Thyroid gland (tissue), 4 donors: Measurements from ENCODE around the gene KLHL21. TPM values are rescaled to one million over a fixed set of nuclear protein-coding genes. Genes with fewer than 3 reads are reported as not detected.
A peak's percentile ranks its signal among the peaks of the same experiment; 100 is the strongest.

ENCODE experiments used
- DNase-seq, 2 donors: peaks; one replicate each; pipeline ENCODE4 v3.0.0-alpha.2; 2019
- H3K27ac ChIP-seq, 3 donors: fragments of 200-600 bp; sonication (generic); 1 replicate in 2 of 3; 2 replicates in 1 of 3; pipeline ENCODE4 v1.5.1; 2016 to 2019; ENCODE audit warnings: mild to moderate bottlenecking in 1 of 3, moderate library complexity in 1 of 3
- H3K27me3 ChIP-seq: fragments of 200-600 bp; sonication (generic); one replicate; pipeline ENCODE4 v1.5.1; 2019
- H3K36me3 ChIP-seq, 2 donors: fragments of 200-600 bp; sonication (generic); one replicate each; pipeline ENCODE4 v1.5.1; 2016 to 2019
- H3K4me1 ChIP-seq, 2 donors: fragments of 200-600 bp; sonication (generic); one replicate each; pipeline ENCODE4 v1.5.1; 2017 to 2019
- H3K4me3 ChIP-seq, 3 donors: fragments of 200-600 bp; sonication (generic); replicated peaks in 1 of 3; 1 replicate in 2 of 3; 2 replicates in 1 of 3; pipeline ENCODE4 v1.5.1; 2016; ENCODE audit warnings: mild to moderate bottlenecking in 1 of 3
- H3K9me3 ChIP-seq: fragments of 200-600 bp; sonication (generic); one replicate; pipeline ENCODE4 v1.5.1; 2017
- CTCF ChIP-seq, 6 experiments: fragments of 200-600 bp in 3 of 6; fragments of 450-650 bp in 3 of 6; sonication (generic) in 3 of 6; IDR thresholded peaks; one replicate each; pipeline ENCODE4 v1.5.1; 2016 to 2019; ENCODE audit warnings: antibody characterized with exemption in 6 of 6, mild to moderate bottlenecking in 2 of 6, inconsistent platforms in 1 of 6, moderate library complexity in 1 of 6
- POLR2A ChIP-seq, 2 donors: fragments of 450-650 bp; IDR thresholded peaks; one replicate each; pipeline ENCODE4 v1.6.1; 2017; ENCODE audit warnings: antibody characterized with exemption in 2 of 2, mild to moderate bottlenecking in 2 of 2, moderate library complexity in 1 of 2
- WGBS, 2 donors: methylation state at CpG; one replicate each; pipeline ENCODE4 v1.1.5; 2017; 5-methylcytosine and 5-hydroxymethylcytosine counted together
- intact Hi-C: fragments of 100-400 bp; cut with DNase I; formaldehyde crosslinking; loops from one replicate; pipeline ENCODE4 v1.15.1; 2023
- total RNA-seq, 4 donors: library from RNA; depleted of rRNA; stranded (reverse); fragments of >200 nt; gene quantifications; one replicate each; pipeline ENCODE4 v1.2.3, GENCODE V29; 2016

Gene KLHL21
- total RNA-seq, 4 donors from 2014 or later: 34.9 to 68.4 (median 44.6) TPM

- peak in 1 of 2 donors; percentile 71 for TF ChIP-seq POLR2A (IDR thresholded peaks at IDR 0.05)
- TF ChIP-seq CTCF (IDR thresholded peaks at IDR 0.05): peak in 1 of 6 experiments; percentile 9
- Histone ChIP-seq H3K4me3 (peak within 1 kb of the TSS; percentile 20 to 64 (median 57)), H3K9me3 (no peaks in the 10 kb centered on the region), H3K27ac (peak within 1 kb of the TSS; percentile 85 to 96 (median 95)), H3K36me3 (peaks cover 22 to 27% of the 10 kb centered on the region in 2 donors), H3K4me1 (peaks cover 40 to 45% of the 10 kb centered on the region in 2 donors), H3K27me3 (no peaks in the 10 kb centered on the region)
- intact Hi-C loops: no loop called here
- peak; percentile 85 to 86 for DNase-seq
- 0 to 11% methylated on average over 1 to 6 of the region's 73 CpGs for WGBS, 2 donors
Observed at GRCh38 chr1:6624710-6625583, 22.3 kb upstream of the KLHL21 start, which contains the start of gene THAP3. Gene THAP3, plus strand, starts transcription at chr1:6624868. Its CDS starts 351 bp downstream, at chr1:6625219.

- H3K4me3 ChIP-seq: no peak overlapping the region
- H3K4me1 ChIP-seq: peaks cover 40 to 45% of the 10 kb centered on the region in 2 donors
- peak overlapping the region; percentile 85 to 96 (median 95) for H3K27ac ChIP-seq
- no peaks in the 10 kb centered on the region for H3K9me3 ChIP-seq
- WGBS, 2 donors: 44 to 48% methylated on average over 14 of the region's 14 CpGs
- intact Hi-C loops: no loop called here
- peak; percentile 61 to 78 for DNase-seq
- no peaks in the 10 kb centered on the region for H3K27me3 ChIP-seq
- TF ChIP-seq POLR2A (IDR thresholded peaks at IDR 0.05): no peak
- no peak for TF ChIP-seq CTCF (IDR thresholded peaks at IDR 0.05)
- H3K36me3 ChIP-seq: peaks cover 23 to 25% of the 10 kb centered on the region in 2 donors
Observed at GRCh38 chr1:6623269-6623965, 20.7 kb upstream of the KLHL21 start.

GRCh38 chr1:6622396-6623152, 19.9 kb upstream of the KLHL21 start:
- Histone ChIP-seq H3K27ac (peak overlapping the region; percentile 85 to 96 (median 95)), H3K4me1 (peaks cover 40 to 45% of the 10 kb centered on the region in 2 donors), H3K9me3 (no peaks in the 10 kb centered on the region), H3K36me3 (peaks cover 17 to 21% of the 10 kb centered on the region in 2 donors), H3K4me3 (no peak overlapping the region), H3K27me3 (no peaks in the 10 kb centered on the region)
- DNase-seq: peak; percentile 59 to 74
- 49 to 51% methylated on average over 10 of the region's 10 CpGs for WGBS, 2 donors
- TF ChIP-seq POLR2A (IDR thresholded peaks at IDR 0.05): peak in 1 of 2 donors; percentile 70
- no peak for TF ChIP-seq CTCF (IDR thresholded peaks at IDR 0.05)
- intact Hi-C loops: no loop called here

GRCh38 chr1:6621429-6622391, 19.0 kb upstream of the KLHL21 start:
- 93% methylated on average over 41 of the region's 41 CpGs for WGBS, 2 donors
- DNase-seq: no peak

More at GRCh38 chr1:6621429-6622391, 19.0 kb upstream of the KLHL21 start:
- Histone ChIP-seq H3K4me3 (no peak overlapping the region), H3K4me1 (peaks cover 38 to 43% of the 10 kb centered on the region in 2 donors), H3K9me3 (no peaks in the 10 kb centered on the region), H3K27ac (peak overlapping the region; percentile 85 to 96 (median 95)), H3K27me3 (no peaks in the 10 kb centered on the region), H3K36me3 (peaks cover 17 to 21% of the 10 kb centered on the region in 2 donors)
- intact Hi-C loops: no loop called here
- TF ChIP-seq CTCF (IDR thresholded peaks at IDR 0.05) (no peak), POLR2A (IDR thresholded peaks at IDR 0.05) (no peak)
